GM21360 (cell line): ENCODE measurements around the gene MPP2.
"Not testable (repeated sequence)": the region's sequence is repeated elsewhere in the genome, so short reads cannot be mapped to it uniquely, and the experiment has no call there.

Experiments used
- ATAC-seq: cut with Tn5 transposase; IDR thresholded peaks from one replicate; pipeline ENCODE4 v1.9.1; 2021; ENCODE audit warnings: mild to moderate bottlenecking, moderate library complexity; ENCODE audit not compliant: unreplicated experiment

MPP2 gene, protein sequence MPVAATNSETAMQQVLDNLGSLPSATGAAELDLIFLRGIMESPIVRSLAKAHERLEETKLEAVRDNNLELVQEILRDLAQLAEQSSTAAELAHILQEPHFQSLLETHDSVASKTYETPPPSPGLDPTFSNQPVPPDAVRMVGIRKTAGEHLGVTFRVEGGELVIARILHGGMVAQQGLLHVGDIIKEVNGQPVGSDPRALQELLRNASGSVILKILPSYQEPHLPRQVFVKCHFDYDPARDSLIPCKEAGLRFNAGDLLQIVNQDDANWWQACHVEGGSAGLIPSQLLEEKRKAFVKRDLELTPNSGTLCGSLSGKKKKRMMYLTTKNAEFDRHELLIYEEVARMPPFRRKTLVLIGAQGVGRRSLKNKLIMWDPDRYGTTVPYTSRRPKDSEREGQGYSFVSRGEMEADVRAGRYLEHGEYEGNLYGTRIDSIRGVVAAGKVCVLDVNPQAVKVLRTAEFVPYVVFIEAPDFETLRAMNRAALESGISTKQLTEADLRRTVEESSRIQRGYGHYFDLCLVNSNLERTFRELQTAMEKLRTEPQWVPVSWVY

DNA sequence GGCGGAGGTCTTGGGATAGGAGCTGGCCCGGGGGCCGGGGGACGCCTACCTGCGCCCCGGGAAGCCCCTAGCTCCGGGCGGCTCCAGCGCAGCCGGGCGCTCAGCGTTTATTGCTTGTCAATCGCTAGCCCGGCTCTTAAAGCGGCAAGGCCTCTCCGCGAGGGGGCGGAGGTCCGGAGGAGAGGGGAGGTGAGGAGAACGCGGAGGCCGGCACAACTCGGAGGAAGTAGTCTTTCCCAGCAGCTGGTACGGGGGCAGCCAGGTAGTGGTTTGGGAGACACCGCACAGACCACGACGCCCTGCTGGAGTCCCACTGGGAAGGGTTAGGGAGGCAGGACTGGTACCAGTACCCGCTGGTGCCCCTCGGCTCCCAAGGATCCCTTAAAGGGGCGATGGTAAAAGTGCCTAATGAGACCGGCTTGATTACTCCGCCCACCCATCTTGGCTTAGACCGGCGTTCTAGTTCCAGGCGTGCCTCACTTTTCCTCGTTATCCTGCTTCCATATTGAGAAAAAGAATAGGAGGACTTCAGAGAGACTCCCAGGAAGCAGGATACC is at the start of gene MPP2:
Gene MPP2 (minus strand): TSS at position 112 of the 557 bp plus-strand sequence. CDS start 3,076 bp downstream, outside the sequence.
- no peak for ATAC-seq

DNA sequence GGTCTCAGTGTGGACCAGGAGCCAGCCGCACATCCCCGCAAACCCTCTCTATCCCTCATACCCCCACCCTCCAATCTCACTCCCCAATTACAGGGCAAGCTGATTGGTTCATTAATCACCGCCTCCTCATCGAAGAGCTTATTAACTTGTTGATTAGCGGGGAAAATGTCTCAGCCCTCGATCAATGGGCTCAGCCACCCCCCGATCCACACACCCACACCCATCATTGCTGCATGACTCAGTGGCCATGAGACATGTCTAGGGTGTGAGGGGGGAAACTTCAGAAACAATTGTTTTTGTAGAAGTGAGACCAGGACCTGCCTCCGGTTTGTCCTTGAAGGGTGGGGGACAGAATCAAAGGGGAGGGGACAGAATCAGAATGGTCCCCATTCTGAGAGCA is 48.9 kb upstream of the MPP2 start:
- ATAC-seq, result no peak

GRCh38 chr17:43953746-43954145 is 46.4 kb upstream of the MPP2 start, which contains the start of gene PYY:
PYY (minus strand) TSS chr17:43953940; CDS start chr17:43953483, 457 bp downstream.
- ATAC-seq, result no peak

DNA sequence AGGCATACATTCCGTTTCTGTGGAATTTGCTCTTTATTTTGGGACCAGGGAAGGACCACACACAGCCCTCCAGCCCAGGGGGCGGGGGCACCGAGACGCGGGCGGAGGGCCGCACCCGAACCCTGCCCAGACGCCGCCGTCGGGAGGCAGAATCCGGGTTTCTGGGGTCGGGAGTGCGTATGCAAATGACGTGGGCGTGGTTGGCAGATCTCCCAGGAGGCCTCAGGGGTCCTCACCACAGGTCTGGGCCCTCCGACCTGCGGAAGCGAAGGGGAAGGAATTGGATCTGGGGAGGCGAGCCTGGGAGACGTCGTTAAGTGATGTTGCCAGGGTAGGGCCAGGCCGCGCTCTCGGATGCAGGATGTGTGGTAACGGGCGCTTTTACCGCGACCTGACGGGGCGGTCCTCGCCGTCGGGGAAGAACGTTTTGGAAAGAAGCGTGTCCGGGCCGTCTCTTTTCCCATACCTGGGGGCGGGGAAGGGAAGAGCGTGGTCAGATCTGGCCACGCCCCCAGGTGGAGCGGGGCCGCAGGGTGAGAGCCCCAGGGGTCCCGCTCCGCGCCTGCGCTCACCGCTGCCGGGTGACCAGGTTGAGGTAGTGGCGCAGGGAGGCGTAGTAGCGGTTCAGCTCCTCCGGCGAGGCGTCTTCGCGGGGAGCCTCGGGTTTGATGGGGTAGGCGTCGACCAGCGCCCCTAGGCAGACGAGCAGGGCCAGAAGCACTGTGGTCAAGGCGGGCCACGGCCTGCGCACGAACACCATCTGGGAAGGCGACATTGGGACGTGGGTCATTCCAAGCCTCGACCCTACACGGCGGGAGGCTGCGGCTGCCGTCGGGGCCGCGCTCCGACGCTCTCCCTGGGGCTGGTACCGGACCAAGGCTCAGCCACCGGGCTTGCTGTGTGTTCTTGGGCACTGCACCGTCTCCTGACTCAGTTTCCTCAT is 45.7 kb upstream of the MPP2 start:
- ATAC-seq, result no peak

DNA sequence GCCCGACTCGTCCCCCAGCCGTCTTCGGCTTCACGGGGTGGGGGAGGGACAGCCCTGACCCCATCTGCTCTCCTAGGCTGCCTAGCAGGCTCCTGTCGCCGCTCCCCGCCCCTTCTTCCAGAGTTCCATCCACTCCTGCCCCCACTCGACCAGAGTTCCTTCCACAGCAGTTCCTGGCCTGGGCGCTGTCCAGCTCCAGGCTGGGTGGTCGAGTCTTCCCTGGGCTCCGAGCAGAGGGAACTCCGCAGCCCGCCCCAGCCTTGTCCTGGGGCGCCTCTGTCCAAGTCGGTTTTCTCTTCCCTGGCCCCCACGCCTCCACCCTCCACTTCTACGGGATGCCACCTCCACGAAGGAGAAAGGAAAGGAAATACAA is 45.0 kb upstream of the MPP2 start:
- no peak for ATAC-seq

DNA sequence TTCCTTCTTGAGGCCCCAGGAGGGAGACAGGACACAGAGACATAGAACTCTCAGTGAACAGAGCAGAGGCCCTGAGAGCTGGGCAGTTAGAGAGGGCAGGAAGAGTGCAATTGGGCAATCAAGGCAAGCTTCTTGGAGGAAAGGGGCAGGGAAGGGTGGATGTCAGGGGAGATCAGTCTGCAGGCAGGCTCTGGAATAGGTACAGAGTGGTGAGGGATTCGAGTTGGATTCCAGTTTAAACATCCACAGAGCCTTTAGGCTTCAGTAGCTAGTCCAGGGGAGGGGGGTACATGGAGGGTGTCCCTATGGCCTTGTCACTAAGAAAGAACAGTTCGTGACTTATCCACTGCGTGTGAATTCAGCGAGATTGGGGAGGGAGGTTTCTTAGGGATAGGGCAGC is 44.4 kb upstream of the MPP2 start:
- ATAC-seq, result no peak

DNA sequence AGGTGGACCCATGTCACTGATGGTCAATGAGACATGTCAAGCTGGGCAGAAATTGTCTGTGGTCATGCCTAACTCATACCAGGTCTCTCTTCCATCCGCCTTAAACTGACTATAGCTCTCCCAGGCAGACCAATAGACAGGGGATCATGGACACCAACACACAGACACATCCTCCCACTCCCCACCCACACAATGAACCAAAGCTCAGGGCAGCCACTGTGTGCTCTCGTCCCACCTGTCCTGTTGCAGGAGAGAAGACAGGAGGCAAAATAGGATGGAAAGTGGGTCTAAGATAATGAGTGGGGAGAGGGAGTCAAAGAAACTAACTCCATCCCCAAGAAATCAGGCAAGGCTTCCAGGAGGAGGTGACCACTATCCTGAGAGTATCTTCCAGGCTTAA is 43.2 kb upstream of the MPP2 start:
- ATAC-seq, result no peak

DNA sequence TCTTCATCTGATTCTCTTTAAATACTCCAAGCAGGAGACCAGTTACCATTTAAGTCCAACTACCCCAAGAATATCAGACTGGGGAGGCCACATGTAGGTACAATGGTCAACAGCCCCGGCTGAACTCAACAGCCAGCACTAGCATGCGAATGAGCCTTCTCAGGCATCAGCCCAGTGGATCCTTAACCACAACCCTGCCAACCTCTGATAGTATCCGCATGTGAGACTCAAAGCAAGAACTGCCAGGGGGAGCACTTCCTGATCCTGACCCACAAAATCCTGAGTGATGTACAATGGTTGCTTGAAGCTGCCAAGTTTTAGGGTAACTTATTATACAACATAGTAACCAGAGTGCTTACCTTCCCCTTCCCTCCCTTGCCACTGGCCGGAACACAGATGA is 42.4 kb upstream of the MPP2 start:
- ATAC-seq, result no peak

GRCh38 chr17:43946781-43947180 is 39.4 kb upstream of the MPP2 start:
- no peak for ATAC-seq

DNA sequence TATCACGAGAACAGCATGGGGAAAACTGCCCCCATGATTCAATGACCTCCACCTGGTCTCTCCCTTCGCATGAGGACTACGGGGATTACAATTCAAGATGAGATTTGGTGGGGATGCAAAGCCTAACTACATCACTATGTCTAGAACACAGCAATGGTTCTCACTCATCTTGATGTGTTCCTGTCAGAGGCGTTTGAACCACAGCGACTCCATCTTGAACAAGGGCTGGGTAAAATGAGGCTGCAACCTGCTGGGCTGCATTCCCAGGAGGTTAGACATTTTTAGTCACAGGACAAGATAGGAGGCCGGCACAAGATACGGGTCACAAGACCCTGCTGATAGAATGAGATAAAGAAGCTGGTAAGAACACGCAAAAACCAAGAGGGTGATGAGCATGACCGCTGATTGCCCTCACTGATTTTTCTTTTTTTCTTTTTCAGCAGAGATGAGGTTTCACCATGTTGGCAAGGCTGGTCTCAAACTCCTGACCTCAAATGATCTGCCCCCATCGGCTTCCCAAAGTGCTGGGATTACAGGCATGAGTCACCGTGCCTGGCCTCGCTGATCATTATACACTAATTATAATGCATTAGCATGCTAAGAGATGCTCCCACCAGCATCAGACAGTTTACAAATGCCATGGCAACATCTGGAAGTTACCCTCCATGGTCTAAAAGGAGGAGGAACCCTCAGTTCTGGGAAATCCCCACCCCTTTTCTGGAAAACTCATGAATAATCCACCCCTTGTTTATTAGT is 37.9 kb upstream of the MPP2 start:
- ATAC-seq, result no peak

DNA sequence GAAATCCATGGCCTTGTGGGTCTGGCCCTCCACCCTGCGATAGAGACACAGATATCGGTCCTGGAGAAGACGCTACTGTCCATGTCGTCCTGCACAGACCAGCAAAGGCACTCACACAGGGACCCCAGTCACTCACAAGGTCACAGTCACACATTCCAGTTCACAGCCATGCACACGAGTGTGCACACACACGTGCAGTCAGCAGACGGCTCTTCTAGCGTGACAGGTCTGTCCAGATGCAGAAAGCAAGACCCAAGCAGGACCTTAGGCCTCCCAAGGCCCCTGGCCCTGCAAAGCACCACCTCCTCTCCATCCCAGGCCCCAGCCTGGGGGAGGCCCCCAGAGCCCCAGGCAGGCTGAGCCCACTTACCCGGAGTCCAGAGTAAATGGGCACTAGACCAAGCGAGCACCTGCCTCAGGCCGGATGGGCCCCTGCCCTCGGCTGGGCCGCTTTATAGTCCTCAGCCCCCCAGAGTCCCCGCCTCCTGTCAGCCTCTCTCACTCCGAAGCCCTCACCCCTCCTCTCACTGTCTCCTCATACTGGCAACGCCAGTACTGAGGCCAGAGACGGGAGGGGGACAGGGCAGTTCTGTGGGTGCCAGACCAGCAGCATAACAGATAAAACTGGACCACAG is 34.8 kb upstream of the MPP2 start, which contains the start of gene PPY:
Gene PPY (minus strand): TSS at position 426 of the 635 bp plus-strand sequence. CDS start 822 bp downstream, outside the sequence.
- ATAC-seq, result no peak

DNA sequence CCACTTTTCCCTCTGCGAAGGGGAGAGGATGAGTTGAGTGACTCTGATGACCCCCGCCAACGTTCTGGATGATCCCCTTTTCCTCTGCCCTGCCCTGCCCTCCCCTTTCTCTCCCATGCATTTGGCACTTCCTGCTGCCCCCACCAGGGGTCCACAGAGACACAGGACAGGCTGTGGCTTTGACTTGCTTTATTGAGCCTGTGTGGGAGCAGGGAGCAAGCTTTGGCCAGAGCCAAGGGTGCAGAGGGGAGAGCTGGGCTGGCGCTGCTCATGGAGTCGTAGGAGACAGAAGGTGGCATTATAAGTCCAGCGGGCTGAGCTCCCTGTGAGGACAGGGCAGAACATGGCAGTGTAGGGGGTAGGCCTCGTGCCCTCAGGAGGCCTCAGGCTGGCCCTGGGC is 33.3 kb upstream of the MPP2 start:
- ATAC-seq, result no peak

DNA sequence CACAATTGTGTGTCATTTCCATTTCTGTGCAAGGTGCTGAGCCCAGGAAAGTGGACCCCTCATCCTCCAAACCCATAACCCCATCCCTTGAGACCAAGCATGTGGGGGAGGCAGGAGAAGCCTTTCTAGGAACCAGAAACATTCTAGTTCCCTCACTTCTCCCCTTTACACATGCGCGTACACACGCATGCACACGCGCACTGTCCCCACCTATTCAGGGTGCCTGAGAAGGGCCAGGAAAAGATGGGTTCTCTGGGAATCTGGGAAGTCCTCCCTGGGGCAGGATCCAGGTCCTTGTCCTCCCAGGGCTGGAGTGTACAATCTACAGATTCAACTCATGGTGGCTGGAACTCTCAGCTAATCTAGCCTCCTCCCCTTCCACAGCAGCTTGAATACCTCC is 32.5 kb upstream of the MPP2 start:
- no peak for ATAC-seq

- ATAC-seq, result not testable (repeated sequence)
Measured at GRCh38 chr17:43939452-43939851, 32.1 kb upstream of the MPP2 start.

DNA sequence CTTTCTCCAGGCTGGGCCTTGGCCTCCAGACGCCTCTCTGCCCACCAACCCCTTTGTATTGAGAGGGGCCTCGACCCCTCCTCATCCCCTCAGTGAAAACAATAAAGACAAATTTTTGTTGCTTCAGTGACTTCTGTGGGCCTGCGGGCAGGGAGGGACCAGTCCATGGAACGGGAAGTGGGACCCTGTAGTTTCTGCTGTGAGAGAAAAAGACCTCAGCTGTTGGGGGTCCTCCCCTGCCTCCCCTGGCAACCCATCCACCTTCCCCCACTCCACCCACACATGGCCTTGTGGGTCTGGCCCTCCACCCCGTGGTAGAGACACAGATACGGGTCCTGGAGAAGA is 31.5 kb upstream of the MPP2 start:
- ATAC-seq, result no peak

DNA sequence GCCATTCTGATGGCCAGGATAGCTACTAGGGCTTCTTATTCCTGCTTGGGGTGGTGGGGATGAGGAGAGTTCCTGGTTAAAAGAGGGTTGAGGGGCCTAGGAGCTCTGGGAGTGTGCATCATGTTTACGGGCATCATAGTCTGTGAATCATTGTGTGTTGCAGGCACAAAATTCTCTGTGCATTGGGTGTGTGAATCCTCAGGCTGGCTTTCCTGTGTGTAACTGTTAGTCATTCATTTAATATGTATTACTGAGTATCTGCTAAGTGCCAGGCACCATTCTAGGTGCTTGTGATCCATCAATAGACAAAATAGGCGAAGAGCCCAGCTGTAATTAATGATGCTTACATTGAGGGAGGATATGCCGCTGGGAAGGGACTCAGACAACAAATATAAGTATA is 29.1 kb upstream of the MPP2 start:
- ATAC-seq, result no peak

GRCh38 chr17:43935926-43936261 is 28.6 kb upstream of the MPP2 start:
- ATAC-seq, result no peak

GRCh38 chr17:43935204-43935925 is 28.0 kb upstream of the MPP2 start:
- no peak for ATAC-seq

DNA sequence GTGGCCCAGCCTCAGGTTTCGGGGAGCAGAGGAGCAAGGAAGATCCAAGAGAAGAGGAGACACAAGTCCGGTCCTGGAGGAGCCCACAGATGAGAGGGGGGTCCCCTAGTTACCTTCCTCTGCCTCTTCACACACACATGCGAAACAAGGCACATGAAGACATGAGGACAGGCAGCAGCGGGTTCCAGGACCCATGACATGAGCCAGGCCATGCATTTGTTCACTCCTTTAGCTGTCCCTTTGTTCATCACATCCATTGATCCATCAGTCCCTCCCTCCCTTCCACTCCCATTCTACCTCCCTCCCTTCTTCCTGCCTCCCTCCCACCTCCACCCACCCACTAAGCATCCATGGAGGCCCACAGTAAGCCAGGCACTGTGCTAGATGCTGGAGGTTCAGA is 25.6 kb upstream of the MPP2 start:
- ATAC-seq, result no peak
